ENCODE data around the gene JPT1.
"Not testable (repeated sequence)": the region's sequence is repeated elsewhere in the genome, so short reads cannot be mapped to it uniquely, and the experiment has no call there.

Gene JPT1

DNA sequence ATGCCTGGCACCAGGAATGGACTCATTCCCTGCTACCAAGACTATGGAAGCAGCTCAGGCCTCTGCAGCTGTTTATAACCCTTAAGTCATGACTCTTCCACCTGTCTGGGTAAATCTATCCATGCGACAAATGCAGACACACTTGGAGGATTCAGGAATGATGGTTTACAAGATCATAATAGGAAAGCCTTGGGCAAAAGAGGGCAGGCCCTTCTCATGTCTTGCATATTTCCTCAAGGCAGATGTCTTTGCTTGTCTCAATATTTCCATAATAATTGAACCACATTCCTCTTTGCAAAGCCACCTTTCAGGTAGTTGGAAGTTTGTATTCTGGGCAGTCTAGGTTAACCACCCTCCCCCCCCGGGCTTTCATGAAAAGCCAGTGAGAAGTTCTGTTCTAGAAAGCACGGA, 884 bp upstream of the JPT1 start:
- DNase-seq = no peak

DNA sequence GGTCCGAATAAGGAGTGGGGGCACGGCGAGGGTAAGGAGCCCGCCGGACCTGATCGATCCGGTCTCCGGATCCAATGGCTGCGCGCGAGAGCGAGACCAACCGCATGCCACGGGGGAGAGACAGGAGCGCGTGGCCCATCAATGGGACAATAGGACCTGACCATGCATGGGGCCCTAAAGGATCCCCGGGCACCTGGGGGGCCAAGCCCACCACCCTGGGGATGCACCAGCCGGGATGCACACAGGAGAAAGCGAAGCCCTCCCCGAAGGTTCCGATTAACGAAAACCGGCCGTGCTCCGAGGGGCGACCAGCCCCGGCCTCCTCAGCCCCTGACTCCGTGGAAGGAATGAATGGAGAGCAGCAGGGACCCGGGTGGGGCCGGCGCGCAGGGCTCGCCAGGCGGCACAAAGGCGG, 525 bp downstream of the JPT1 start:
- peak; percentile 15 for DNase-seq

DNA sequence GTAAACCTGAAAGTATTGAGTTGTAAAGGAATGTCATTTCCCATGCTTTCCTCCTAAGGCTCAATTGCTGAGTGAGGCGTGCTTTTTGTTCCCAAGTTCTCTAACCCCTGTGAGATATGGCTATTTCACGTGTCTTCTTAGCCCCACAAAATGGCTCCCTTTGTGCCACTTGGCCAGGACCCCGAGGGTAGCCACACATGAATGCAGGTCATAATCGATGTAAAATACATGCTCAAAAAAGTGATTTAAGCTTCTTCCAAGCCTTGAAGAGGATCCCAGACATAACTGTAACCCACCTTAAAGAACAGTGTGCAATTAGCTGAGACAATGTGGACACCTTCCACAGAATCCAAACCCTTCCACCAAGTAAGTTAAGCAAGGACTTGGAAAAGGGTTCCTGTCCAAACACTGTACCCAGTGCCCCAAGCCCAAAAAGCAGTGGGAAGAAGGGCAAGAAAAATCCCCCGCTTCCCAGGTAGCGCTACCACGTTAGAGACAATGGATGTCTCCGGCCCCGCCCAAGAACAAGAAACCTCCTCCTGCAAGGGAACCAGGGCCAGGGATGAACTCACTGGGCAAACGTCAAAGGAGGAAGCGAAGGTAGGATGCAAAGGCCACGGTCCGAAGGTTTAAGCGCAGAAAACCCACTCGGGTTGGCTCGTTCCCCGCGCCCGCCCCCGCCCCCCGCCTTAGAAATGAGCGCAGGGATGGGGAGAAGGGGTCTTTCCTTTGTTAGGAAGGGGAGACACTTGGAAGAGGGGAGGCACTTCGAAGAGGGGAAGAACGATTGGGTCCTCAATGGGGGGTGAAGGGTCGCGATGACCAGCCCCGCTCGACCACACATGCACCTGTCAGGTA, 1.2 kb downstream of the JPT1 start:
- DNase-seq = peak; percentile 26

DNA sequence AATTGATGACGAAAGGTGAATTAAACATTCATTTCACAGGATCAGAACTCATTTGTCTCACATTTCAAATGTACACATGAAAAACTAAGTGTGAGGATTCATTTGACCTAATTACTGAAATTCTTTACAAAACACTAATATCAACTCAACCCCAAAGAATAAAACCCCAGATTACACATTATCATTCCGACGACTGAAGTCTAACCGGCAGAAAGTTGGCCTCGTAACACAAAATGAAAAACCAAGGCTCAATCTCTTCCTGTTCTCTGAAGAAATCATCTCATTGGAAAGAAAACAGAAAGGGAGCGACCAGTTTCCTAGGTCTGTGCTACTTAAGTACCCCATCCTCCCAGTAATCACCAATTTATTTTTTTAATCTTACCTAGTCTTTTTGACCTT, 1.8 kb downstream of the JPT1 start:
- DNase-seq = no peak

DNA sequence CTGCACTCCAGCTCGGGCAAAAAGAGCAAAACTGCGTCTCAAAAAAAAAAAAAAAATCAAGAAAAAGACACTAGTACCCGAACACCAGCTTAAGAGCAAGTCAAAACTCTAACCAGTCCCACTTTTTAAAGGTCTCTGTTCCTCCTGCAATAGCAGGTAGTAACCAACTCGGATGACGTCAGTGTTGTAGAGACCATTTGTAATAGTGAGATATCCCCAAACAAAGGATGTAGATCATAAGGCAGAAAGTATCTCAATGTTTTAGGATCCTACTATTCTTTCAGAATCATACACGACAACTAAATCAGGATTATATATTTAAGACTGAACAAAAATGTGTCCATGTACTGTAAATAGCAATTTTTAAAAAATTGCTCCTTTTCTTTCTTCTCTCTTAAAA, 2.4 kb downstream of the JPT1 start:
- peak; percentile 15 for DNase-seq

DNA sequence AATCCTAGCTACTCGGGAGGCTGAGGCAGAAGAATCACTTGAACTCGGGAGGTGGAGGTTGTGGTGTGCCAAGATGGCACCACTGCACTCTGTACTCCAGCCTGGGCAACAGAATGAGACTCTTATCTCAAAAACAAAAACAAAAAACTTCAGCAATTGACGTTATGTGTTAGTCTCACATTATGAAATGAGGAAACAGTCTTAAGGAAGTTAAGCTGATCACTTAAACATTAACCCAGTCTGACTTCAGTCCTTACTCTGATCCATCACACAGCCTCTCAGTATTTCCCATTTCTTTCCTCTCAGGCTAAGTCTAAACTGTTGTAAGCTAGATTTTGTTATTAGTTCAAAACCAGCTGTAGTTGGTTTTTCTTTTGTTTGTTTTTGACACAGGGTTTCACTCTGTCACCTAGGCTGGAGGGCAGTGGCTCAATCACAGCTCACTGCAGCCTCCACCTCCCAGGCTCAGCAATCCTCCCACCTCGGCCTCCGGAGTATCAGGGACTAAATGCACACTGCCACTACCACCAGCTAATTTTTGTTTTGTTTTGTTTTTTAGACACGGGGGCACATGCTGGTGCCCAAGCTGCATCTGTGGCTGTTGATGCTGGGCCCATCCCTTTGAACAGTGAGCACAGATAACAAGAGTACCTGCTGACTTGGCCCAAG, 6.3 kb downstream of the JPT1 start:
- DNase-seq = no peak

DNA sequence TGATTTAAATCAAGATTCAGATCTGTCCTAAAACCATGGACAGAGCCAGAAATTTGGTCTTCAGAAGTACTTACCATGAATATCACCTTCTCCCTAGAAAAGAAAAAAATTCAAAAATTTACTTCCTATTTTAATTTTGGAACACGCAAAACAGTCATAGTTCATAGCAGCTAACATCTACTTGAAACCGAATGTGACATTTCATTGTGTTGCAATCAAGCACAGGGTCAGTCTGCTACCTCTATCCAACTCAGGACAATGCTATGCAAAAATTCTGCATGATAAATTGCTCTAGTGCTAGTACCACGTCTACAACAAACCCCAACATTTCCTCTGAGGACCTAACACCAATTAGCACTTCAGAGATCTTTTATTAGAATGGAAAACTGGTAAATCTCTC, 7.7 kb downstream of the JPT1 start:
- DNase-seq = no peak

DNA sequence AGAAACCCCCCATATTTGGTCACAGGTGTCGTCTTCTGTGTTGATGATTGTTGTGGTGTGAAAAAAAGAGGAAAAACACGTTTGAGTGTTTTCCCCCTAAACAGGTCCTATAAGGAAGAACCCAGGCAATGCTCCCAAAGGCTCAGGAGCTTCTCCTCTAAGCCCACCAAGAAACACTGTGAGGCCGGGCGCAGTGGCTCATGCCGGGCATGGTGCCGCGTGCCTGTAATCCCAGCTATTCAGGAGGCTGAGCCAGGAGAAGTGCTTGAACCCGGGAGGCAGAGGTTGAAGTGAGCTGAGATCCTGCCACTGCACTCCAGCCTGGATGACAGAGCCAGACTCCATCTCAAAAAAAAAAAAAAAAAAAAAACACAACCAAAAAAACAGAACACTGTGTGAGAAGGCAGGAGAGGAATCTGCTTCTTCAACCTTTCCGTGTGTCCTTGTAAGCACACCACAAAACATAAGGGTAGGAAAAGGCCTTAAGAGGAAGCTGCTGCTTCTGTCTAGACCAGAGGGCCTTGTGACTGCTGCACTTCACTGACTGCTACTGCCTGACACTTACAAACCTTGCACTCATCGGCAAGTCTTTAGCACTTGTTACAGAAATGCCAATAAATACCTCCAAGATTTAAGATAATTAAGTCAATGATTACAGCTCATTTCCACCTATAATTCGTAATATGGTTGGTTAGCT, 9.3 kb downstream of the JPT1 start:
- no peak for DNase-seq

DNA sequence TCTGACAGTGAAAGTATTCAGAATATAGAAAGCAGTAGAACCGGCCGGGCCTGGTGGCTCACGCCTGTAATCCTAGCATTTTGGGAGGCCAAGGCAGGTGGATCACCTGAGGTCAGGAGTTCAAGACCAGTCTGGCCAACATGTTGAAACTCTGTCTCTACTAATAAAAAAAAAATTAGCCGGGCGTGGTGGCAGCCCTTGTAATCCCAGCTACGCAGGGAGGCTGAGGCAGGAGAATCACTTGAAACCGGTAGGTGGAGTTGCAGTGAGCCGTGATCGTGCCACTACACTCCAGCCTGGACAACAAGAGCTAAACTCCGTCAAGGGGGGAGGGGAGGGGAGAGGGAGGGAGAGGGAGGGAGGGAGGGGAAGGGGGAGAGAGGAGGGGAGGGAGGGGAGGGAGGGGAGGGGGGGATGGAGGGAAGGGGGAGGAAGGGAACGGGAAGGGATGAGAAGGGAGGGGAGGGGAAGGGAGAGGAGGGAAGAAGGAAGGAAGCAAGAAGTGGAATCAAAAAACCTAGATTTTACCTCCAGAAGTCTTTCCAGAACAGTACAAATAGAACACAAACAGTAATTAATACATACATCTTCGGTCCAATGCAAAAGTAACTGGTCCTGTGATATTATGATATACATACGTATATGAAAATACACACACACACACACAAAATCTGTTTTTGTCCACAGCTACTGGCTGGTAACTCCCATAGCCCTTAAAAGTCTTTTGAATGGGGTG, 11.9 kb downstream of the JPT1 start:
- DNase-seq = no peak

DNA sequence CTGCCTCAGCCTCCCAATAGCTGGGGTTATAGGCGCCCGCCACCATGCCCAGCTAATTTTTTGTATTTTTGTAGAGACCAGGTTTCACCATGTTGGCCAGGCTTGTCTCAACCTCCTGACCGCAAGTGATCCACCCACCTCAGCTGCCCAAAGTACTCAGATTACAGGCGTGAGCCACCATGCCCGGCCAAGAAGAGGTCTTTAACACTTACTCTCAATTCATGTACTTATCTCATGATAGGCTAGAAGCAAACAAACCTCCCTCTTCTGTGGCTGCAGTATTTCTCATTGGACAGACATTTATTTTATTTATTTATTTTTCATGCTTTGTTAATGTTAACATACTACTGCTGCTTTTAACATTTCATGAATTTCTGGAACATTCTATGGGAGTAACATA, 15.8 kb downstream of the JPT1 start:
- no peak for DNase-seq

DNA sequence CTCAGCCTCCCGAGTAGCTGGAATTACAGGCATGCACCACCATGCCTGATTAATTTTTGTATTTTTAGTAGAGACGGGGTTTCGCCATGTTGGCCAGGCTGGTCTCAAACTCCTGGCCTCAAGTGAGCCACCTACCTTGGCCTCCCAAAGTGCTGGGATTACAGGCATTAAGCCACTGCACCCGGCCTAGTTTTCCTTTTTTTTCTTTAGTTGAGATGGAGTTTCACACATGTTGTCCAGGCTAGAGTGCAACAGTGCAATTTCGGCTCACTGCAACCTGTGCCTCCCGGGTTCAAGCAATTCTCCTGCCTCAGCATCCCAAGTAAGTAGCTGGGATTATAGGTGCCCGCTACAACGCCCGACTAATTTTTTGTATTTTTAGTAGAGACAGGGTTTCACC, 16.6 kb downstream of the JPT1 start:
- not testable (repeated sequence) for DNase-seq

DNA sequence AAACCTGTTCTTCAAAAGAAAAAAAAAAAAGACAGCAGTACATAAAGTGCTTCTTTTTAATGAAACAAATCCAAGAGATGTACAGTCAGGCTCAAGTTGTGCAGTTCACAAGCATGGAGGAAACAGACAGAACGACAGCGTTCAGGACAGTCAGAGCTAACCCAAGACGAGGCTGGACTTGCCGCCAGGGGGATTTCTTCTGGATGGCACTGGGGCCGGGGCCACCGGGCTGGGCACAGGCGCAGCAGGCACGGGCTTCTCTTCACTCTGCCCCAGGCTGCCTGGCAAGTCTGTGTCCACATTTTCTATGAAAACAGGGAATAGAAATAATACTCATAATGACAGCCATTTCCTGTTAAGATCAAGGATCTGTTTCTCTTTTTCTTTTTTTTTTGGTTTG, 18.4 kb downstream of the JPT1 start:
- no peak for DNase-seq

DNA sequence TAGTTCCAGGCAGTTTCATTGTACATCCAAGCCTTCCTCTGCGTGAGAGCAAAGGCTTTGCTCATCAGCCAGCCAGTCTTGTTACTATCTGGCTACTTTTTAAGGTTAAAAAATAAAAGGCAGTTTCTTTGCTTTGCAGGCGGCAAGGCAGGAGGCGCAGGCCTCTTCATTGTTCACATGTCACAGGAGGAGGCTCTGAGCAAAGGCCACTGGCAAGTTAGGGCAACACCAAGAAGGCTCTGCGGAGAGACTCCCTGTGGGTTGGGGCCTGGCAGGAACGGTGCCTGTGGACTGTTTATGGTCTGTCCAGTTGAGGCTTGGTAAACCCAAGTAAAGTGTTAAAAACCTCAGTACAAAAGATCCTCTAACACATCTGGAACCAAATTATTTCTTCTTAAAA, 18.9 kb downstream of the JPT1 start:
- no peak for DNase-seq

DNA sequence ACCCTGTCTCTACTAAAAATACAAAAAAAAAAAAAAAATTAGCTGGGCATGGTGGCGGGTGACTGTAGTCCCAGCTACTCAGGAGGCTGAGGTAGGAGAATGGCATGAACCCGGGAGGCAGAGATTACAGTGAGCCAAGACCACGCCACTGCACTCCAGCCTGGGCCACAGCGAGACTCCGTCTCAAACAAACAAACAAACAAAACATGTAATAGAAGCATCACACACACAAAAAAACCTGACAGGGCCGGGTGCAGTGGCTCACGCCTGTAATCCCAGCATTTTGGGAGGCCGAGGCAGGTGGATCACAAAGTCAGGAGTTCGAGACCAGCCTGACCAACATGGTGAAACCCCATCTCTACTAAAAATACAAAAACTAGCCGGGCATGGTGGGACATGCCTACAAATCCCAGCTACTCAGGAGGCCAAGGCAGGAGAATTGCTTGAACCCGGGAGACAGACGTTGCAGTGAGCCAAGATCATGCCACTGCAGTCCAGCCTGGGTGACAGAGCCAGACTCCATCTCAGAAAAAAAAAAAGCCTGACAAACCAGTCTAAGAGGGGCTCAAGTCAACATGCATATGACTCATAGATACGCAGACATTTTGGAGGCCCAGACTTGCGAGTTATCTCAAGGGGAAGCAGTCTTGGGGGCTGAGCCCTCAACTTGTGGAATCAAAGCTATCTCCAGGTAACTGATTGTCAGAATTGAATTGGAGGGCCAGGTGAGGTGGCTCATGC, 20.5 kb downstream of the JPT1 start:
- DNase-seq = peak; percentile 26

DNA sequence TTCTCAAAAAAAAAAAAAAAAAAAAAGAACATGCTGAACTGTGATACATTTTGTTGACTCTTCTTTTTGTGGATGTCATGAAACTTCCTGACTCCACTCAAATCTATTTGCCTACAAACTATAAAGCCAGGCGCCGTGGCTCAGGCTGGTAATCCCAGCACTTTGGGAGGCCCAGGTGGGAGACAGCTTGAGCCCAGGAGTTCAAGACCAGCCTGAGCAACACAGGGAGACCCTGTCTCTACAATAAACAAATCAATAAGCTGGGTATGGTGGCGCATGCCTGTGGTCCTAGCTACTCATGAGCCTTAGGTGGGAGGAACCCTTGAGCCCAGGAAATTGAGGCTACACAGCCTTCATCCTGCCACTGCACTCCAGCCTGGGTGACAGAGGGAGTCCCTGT, 21.3 kb downstream of the JPT1 start:
- DNase-seq = peak; percentile 7

DNA sequence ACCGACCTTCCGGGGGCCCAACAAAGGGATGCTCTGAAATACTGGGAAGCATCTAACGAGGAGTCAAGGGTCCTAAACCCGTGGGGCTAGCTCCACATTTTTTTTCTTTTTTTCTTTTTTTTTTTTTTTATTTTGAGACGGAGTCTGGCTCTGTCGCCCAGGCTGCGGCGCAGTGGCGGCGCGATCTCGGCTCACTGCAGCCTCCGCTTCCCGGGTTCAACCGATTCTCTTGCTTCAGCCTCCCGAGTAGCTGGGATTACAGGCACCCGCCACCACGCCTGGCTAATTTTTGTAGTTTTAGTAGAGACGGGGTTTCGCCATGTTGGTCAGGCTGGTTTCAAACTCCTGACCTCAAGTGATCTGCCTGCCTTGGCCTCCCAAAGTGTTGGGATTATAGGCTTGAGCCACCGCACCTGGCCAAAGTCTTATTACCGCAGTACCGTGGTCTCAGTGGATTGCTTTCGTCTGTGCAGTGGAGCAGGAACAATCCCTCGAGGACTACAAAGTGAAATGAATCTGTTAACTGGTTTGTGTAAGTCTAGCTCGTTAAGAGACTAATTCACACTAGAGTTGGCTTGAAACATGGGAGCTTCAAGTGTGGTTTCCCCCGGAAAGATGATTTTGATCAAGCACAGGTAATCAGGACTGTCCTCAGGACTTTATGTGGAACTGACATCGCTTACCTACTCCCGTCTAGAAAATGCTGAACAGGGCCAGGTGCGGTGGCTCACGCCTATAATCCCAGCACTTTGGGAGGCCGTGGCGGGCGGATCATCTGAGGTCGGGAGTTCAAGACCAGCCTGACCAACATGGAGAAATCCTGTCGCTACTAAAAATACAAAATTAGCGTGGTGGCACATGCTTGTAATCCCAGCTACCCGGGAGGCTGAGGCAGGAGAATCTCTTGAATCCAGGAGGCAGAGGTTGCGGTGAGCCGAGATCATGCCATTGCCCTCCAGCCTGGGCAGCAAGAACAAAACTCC, 22.0 kb downstream of the JPT1 start:
- DNase-seq = not testable (repeated sequence)

DNA sequence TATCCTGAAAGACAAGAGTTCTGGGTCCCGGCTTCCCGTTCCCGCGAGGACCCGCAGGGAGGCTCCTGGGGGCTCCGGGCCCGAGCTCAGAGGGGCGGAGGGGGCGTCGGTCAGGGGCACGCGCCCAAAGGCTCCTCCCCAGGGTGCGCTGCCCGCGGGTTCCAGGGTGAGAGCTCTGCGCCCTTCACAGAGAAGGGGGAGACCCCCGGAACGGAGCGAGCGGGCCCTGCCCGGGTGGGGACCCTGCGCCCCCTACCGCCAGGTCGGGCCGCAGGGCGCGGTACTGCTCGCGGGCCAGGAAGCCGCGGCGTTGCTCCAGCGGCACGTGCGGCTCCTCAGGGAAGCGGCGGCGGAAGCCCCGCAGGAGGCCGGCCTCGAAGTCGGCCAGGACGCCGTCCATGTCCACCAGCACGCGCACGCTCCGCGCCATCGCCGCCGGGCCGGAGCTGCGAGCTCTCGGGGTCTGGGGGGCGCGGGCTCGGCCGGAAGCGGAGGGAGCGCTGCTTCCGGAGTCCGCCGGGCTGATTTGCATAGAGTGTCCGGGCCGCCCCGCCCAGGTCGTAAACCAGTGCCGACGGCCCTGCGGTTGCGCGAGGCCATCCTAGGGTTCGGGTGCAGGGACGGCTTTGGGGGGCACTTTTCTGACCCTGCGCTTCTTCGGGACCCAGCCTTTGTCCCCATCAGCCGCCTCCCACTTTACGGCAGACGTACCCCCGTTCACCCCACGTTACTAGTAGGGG, 22.9 kb downstream of the JPT1 start, which contains the start of gene NT5C:
Gene NT5C (minus strand): TSS at position 465 of the 740 bp plus-strand sequence. CDS start 35 bp downstream, at position 430.
- DNase-seq = peak; percentile 82

DNA sequence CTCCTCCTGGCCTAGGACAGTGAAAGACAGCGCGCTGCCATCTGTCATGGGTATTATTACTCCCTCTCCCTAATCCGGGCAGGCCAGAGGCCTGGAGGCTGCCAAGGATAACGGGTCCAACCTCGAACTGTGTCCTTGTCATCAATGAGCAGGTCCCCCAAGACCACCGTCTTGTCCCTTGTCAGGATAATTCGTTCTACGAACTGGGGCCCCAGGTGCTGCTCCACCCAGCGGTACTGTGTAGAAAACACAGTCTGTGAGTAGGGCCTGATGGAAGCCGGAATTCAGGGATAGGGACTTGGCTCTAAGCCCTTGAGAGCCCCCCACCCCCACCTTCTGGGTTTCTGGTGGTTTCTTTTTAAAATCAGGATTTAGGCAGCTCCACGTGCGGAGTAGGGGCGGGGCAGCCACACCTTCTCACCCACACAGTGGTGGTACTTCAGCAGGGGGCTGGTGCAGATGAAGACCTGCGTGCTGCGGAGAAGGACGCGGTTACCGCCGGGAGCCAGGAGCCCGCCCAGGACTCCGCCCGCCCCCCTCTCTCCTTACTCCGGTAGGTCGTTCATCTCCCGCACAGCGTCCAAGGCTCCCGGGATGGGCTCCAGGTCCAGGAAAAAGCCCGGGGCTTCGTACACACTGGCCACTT, 23.6 kb downstream of the JPT1 start:
- peak; percentile 78 for DNase-seq

DNA sequence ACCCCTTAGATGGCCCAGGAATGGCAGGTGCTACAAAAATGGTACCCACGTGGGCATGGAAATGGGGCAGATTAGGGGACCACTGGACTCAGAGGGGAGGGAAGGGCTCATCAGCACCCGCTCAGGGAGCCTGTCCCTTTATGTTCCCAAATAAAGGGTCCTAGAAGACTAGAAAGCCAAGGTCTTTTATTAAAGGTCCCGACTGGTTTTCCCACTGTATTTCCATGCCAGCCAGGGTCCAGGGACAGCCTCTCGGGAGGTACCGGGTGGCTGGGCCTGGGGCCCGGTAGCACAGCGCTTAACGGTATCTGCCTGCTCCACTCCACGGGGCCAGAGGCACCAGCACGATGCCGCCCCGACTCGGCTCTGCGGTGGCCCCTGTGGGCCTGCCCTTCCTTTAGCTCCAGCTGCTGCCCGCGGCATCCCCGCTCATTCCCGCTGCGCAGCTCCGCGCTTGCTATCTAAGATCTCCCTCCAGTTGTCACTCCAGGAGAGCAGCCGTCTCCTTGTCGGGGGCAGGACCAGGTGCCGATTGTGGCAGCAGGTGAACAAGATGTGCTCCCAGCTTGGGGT, 24.2 kb downstream of the JPT1 start:
- DNase-seq = no peak
